NAMALWA (cell line): Measurements from ENCODE around the gene DNM1L.

ENCODE experiments used
- DNase-seq: peaks from one replicate; pipeline ENCODE4 v3.0.0-alpha.2; 2015; ENCODE audit warnings: low spot score

Gene DNM1L

DNA sequence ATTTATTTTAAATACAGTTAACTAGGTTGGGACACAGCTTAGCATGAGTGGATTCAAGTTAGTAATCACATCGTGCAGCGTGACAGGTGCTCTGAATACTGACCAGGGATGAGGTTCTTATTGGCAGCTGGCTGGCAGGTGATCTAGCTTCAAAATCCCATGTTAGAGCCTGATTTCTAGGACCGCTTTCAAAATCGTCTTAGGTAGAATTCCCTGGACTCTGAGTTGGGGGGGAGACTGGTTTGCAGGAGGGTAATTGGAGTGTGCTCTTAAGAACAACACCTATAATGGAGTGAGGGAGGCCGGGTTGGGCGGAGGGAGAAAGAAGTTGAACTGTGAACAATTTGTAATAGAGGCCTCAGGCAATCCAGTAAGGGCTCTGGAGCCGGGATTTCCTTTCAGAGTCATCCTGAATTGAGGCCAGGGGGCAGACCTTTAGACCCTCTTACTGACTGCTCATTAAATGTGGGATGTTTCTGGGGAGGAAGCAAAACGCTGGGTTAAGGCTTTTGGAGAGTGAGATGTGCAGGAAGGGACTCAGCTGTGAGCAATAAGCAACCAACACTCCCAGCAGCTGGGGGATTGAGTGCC lies 77.5 kb downstream of the DNM1L start:
- no peak for DNase-seq

DNA sequence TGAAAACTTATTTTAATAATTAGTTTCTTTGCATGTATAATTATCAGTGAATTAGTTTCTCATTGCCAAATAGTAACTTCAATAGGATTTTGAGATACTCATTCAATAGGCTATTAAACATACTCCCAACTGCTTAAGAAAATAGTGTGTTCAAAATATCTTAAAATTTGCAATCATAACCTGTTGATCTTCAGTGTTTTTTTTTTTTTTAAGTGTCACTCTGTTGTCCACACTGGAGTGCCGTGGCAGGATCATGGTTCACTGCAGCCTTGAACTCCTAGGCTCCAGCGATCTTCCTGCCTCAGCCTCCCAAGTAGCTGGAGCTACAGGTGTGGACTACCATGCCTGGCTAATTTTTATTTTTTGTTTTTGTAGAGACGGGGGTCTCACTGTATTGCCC lies 78.1 kb downstream of the DNM1L start:
- DNase-seq = no peak

DNA sequence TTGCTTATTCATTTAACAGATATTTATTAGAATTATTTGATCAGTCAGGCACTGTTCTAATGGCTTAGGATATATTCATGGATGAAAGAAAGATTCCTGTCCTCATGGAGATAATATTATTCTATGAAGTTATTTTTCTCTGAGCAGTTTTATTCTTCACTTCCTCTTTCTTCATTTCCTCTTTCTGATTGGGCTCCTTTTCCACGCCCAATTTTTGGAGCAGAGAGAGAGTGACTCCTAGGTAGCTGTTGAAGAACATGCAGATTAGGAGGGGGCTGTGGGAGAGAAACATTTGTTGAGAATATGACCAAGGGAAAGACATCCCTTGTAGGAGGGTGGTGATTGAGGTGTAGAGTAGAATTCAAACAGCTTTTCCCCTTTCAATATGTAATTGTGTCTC lies 82.6 kb downstream of the DNM1L start:
- DNase-seq = peak; percentile 66

GRCh38 chr12:32765906-32766305 lies 86.8 kb downstream of the DNM1L start:
- DNase-seq = no peak

DNA sequence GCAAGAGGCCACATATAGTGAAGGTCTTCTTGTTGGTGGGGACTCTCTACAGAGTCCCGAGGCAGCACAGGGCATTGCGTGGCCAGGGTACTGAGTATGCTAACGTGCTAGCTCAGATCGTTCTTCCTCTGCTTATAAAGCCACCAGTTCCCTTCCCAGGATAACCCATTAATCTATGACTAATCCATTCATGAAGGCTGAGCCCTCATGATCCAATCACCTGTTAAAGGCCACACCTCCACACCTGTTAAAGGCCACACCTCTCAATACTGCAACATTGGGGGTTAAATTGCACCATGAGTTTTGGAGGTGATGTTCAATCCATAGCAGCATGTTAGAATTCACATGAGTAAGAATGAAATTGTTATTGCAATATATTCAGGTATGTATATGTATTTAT lies 89.4 kb downstream of the DNM1L start:
- no peak for DNase-seq

DNA sequence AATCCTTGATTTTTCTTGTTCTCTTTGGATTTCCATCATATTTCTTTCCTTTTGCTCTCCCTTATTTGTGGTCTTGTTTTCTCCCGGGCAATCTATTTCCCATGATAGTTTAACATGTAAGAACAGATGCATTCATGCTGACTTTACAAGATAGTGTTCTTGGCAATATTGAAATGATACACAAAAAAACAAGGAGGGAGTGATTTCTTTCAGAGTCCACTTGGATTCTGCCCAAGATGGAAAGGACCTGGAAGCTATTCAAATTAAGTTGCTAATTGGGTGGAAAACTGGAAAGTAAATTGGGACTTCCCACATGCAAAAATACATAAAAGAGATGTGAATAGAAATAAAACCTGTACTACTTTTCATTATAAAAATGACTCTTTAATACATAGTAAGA lies 91.0 kb downstream of the DNM1L start:
- DNase-seq = no peak

GRCh38 chr12:32773691-32774090 lies 94.6 kb downstream of the DNM1L start:
- no peak for DNase-seq

GRCh38 chr12:32776258-32776657 lies 97.2 kb downstream of the DNM1L start:
- DNase-seq = no peak

GRCh38 chr12:32777159-32777558 lies 98.1 kb downstream of the DNM1L start:
- DNase-seq = no peak

GRCh38 chr12:32777691-32778175 lies 98.6 kb downstream of the DNM1L start:
- no peak for DNase-seq

- no peak for DNase-seq
Observed at GRCh38 chr12:32780071-32780470, 101.0 kb downstream of the DNM1L start.

DNA sequence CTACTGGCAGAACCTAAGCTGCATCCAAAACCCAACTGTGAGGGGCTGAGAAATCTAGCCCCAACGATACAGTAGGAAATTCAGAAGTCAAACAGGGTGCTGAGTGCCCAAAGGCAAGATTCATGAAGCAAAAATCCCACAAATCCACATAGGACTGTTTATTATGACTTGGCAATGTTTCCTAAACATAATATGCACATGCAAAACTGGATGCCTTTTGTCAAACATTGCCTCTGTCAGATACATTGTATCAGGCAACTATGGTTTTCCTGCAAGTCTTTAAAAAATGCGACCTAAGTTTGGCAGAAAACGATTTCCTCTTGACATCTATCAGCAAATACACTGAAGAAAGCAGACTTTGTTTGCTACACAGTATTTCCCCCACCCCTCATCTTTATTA lies 103.9 kb downstream of the DNM1L start:
- no peak for DNase-seq

DNA sequence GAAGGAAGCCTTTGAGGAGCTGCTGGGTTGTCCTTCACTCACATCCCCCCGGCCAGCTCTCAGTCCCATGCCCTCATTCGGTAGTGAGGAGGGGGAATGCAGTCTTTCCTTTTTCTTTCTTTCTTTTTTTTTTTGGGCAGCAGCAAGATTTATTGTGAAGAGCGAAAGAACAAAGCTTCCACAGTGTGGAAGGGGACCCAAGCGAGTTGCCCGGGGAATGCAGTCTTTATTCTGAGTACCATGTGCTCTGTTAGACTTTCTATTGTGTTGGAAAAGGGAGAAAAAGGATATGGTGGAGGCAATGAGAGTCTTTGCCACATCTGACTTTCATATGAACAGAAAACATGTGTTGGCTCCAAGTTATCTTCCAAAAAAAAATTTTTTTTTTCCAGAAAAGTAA lies 106.5 kb downstream of the DNM1L start:
- no peak for DNase-seq

DNA sequence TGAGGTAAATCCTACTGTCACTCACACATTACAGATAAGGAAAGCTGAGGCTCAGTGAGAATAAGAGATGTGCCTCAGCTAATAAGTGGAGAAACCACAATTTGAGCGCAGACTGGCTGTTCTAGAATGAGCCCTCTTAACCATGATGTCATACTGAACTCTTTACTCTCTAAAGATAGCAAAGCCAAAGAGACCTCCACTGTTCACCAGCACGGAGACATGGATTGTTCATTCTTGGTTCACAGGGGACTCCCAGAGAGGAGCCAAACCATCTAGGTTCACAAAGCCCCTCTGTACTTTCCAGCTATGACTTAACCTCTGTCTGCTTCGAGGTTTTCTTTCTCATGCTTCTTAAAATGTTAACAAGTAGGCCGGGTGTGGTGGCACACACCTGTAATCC lies 109.3 kb downstream of the DNM1L start:
- DNase-seq = no peak

GRCh38 chr12:32789446-32789845 lies 110.3 kb downstream of the DNM1L start:
- DNase-seq = no peak

DNA sequence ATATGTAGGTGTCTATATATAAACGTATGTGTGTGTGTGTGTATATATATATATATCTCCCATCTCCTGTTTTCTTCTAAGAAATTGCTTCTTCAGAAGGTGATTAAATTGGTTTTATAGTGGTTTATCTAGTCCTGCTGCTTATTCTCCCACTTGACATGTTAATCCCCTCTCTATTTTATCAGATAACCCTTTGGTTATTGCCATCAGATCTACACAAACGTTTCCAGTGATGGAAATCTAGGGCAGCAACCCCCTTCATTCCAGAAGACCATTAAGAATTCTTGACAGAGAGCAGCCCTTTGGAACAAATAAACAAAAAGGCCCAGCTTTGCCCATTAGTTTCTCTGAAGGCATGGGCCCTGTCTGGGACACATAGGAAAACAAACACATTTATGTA lies 110.8 kb downstream of the DNM1L start:
- DNase-seq = no peak

- no peak for DNase-seq
Observed at GRCh38 chr12:32794281-32794680, 115.2 kb downstream of the DNM1L start.
